Measurements from ENCODE around the gene IFT88. TPM values are rescaled to one million over a fixed set of nuclear protein-coding genes. Genes with fewer than 3 reads are reported as not detected.

The IFT88 gene
- total RNA-seq, 1 experiment from 2014 or later, result 5.2 TPM

GRCh38 chr13:20740021-20740420 lies 173.1 kb downstream of the IFT88 start:
- no peak overlapping the region for H3K23ac ChIP-seq (ENCODE audit: insufficient read length, low read depth, low read length)
- Mint-ChIP-seq H3K4me3 (no peak overlapping the region), H3K27ac (no peak overlapping the region), H3K27me3 (ENCODE audit: low read depth) (no peaks in the 10 kb centered on the region; the same call in 1 of the 2 replicates), H3K36me3 (ENCODE audit: insufficient read depth in 1 of 3, low read depth in 3 of 3) (peaks cover 0 to 9% (median 0%) of the 10 kb centered on the region in 3 experiments; a peak in 3 of 7 replicates), H3K4me1 (no peaks in the 10 kb centered on the region), H3K9me3 (no peaks in the 10 kb centered on the region; a peak in 1 of 5 replicates)
- H3K23me2 ChIP-seq (ENCODE audit: insufficient read length, low read depth, low read length, poor library complexity, severe bottlenecking), result no peaks in the 10 kb centered on the region
- H3K18ac ChIP-seq (ENCODE audit: insufficient read length, low read depth, low read length), result no peak overlapping the region
- H3K79me2 ChIP-seq (ENCODE audit: insufficient read depth, low read length), result no peaks in the 10 kb centered on the region
- no peaks in the 10 kb centered on the region; the same call in 1 of the 2 replicates for H3K27me3 ChIP-seq (ENCODE audit: insufficient read depth, low read length)
- H2BK12ac ChIP-seq (ENCODE audit: insufficient read length, low read depth, low read length), result no peak overlapping the region
- no peak overlapping the region for H4K8ac ChIP-seq (replicated peaks; ENCODE audit: insufficient read length, low read depth, low read length)
- no peak overlapping the region for H3T11ph ChIP-seq (ENCODE audit: low read length)
- H2AK5ac ChIP-seq (ENCODE audit: insufficient read length, low read length), result no peak overlapping the region
- H3K27ac ChIP-seq (ENCODE audit: insufficient read length, low read depth, low read length), result no peak overlapping the region
- H3K4ac ChIP-seq (ENCODE audit: low read depth, low read length), result no peak overlapping the region
- TF ChIP-seq CTCF (conservative IDR thresholded peaks at IDR 0.05), result no peak
- H3K9ac ChIP-seq (ENCODE audit: extremely low read depth, insufficient read length, low read length), result no peak overlapping the region
- H2BK120ac ChIP-seq (ENCODE audit: low read depth, low read length, poor library complexity, severe bottlenecking), result no peak overlapping the region
- H3K9me3 ChIP-seq (ENCODE audit: control insufficient read depth, low read depth, low read length), result no peaks in the 10 kb centered on the region
- no peak overlapping the region for H2AFZ ChIP-seq (ENCODE audit: low read length)
- no peak overlapping the region for H3K56ac ChIP-seq (ENCODE audit: insufficient read length, low read depth, low read length)
- no peak for DNase-seq
- H3K4me1 ChIP-seq (ENCODE audit: insufficient read depth, low read length), result no peaks in the 10 kb centered on the region
- no peak overlapping the region for H2BK20ac ChIP-seq (ENCODE audit: low read depth, low read length, poor library complexity, severe bottlenecking)
- no CpG with 5 or more reads among the region's 22 CpGs for WGBS (ENCODE audit: extremely low coverage, insufficient read length, low lambda C conversion rate)
- H3K4me2 ChIP-seq (ENCODE audit: insufficient read depth, insufficient read length, low read length), result no peak overlapping the region
- no peak overlapping the region for H4K5ac ChIP-seq (ENCODE audit: insufficient read length, low read depth, low read length)
- H4K20me1 ChIP-seq (ENCODE audit: control insufficient read depth, insufficient read depth, insufficient read length), result no peaks in the 10 kb centered on the region
- no peak overlapping the region for H2BK5ac ChIP-seq (ENCODE audit: insufficient read length, low read length)
- no peaks in the 10 kb centered on the region for H3K79me1 ChIP-seq (ENCODE audit: insufficient read depth, low read depth, low read length, poor library complexity, severe bottlenecking)
- no peak overlapping the region for H4K91ac ChIP-seq (ENCODE audit: insufficient read length, low read depth, low read length)
- no peak overlapping the region; the same call in 1 of the 2 replicates for H3K14ac ChIP-seq (ENCODE audit: insufficient read depth, low read length)
- H2BK15ac ChIP-seq (ENCODE audit: low read depth, low read length), result no peak overlapping the region

Other genes starting within 250 kb of the IFT88 start
- 3.2 and 3.7 TPM in 2 replicates for gene CRYL1, start 41.3 kb upstream of the IFT88 start, total RNA-seq (2021)
- 1.2 and 1.6 TPM in 2 replicates for gene IL17D, start 136.5 kb downstream of the IFT88 start, total RNA-seq (2021)
- gene EEF1AKMT1, start 206.8 kb downstream of the IFT88 start, total RNA-seq (2021), result 5.1 and 6.1 TPM in 2 replicates

Data from H9 (cell line).